Nephron progenitor cell (in vitro differentiated cells): ENCODE results near the gene CRLF2.

Experiments
- DNase-seq: peaks from one replicate; pipeline ENCODE4 v3.0.0; 2021
- H3K27ac Mint-ChIP-seq: 2 replicates; pipeline ENCODE4 v1.8.0; 2021; ENCODE audit warnings: mild to moderate bottlenecking, moderate library complexity, mixed read lengths
- H3K27me3 Mint-ChIP-seq: 2 replicates; pipeline ENCODE4 v1.8.0; 2021; ENCODE audit warnings: mild to moderate bottlenecking, low read depth, mixed read lengths; ENCODE audit not compliant: poor library complexity
- H3K36me3 Mint-ChIP-seq: 2 replicates; pipeline ENCODE4 v1.8.0; 2021; ENCODE audit warnings: low read depth, mixed read lengths
- H3K4me1 Mint-ChIP-seq: 2 replicates; pipeline ENCODE4 v1.8.0; 2021; ENCODE audit warnings: mixed read lengths
- H3K4me3 Mint-ChIP-seq: 2 replicates; pipeline ENCODE4 v1.8.0; 2021; ENCODE audit warnings: mild to moderate bottlenecking, moderate library complexity, mixed read lengths
- H3K9me3 Mint-ChIP-seq: 2 replicates; pipeline ENCODE4 v1.8.0; 2021; ENCODE audit warnings: mild to moderate bottlenecking, moderate library complexity, mixed read lengths
- CTCF ChIP-seq: fragments of 200-600 bp; sonication (generic); IDR thresholded peaks from 2 replicates; pipeline ENCODE4 v1.5.0; 2021; ENCODE audit warnings: antibody characterized with exemption

The CRLF2 gene

GRCh38 chrX:1170243-1170642 is 42.2 kb downstream of the CRLF2 start:
- no peak overlapping the region for H3K27ac Mint-ChIP-seq
- peaks cover 4% of the 10 kb centered on the region for H3K9me3 Mint-ChIP-seq
- H3K36me3 Mint-ChIP-seq: no peaks in the 10 kb centered on the region
- no peak for TF ChIP-seq CTCF
- no peak for DNase-seq
- H3K4me1 Mint-ChIP-seq: peaks cover 27% of the 10 kb centered on the region
- peaks cover 36% of the 10 kb centered on the region for H3K27me3 Mint-ChIP-seq
- H3K4me3 Mint-ChIP-seq: no peak overlapping the region

- H3K27ac Mint-ChIP-seq: no peak overlapping the region
- peaks cover 31% of the 10 kb centered on the region for H3K4me1 Mint-ChIP-seq
- TF ChIP-seq CTCF: no peak
- peaks cover 3% of the 10 kb centered on the region for H3K9me3 Mint-ChIP-seq
- no peak for DNase-seq
- H3K27me3 Mint-ChIP-seq: peaks cover 35% of the 10 kb centered on the region
- H3K4me3 Mint-ChIP-seq: no peak overlapping the region
- H3K36me3 Mint-ChIP-seq: no peaks in the 10 kb centered on the region
Observed at GRCh38 chrX:1169189-1169588, 43.3 kb downstream of the CRLF2 start.

- H3K9me3 Mint-ChIP-seq: peaks cover 3% of the 10 kb centered on the region
- H3K27ac Mint-ChIP-seq: no peak overlapping the region
- peaks cover 26% of the 10 kb centered on the region for H3K4me1 Mint-ChIP-seq
- no peak for DNase-seq
- no peak for TF ChIP-seq CTCF
- no peak overlapping the region for H3K4me3 Mint-ChIP-seq
- no peaks in the 10 kb centered on the region for H3K36me3 Mint-ChIP-seq
- peaks cover 29% of the 10 kb centered on the region for H3K27me3 Mint-ChIP-seq
Observed at GRCh38 chrX:1167918-1168481, 44.4 kb downstream of the CRLF2 start.

GRCh38 chrX:1167466-1167865 is 45.0 kb downstream of the CRLF2 start:
- TF ChIP-seq CTCF: no peak
- no peak for DNase-seq
- peaks cover 28% of the 10 kb centered on the region for H3K27me3 Mint-ChIP-seq
- H3K36me3 Mint-ChIP-seq: no peaks in the 10 kb centered on the region
- peaks cover 21% of the 10 kb centered on the region for H3K4me1 Mint-ChIP-seq
- peaks cover 3% of the 10 kb centered on the region for H3K9me3 Mint-ChIP-seq
- H3K27ac Mint-ChIP-seq: no peak overlapping the region
- H3K4me3 Mint-ChIP-seq: no peak overlapping the region

- H3K27ac Mint-ChIP-seq: no peak overlapping the region
- no peaks in the 10 kb centered on the region for H3K36me3 Mint-ChIP-seq
- no peak overlapping the region for H3K4me3 Mint-ChIP-seq
- TF ChIP-seq CTCF: no peak
- peaks cover 6% of the 10 kb centered on the region for H3K9me3 Mint-ChIP-seq
- peak; percentile 18 for DNase-seq
- H3K4me1 Mint-ChIP-seq: peaks cover 9% of the 10 kb centered on the region
- H3K27me3 Mint-ChIP-seq: peaks cover 24% of the 10 kb centered on the region
Observed at GRCh38 chrX:1165535-1166196, 46.8 kb downstream of the CRLF2 start.
